Mesendoderm (in vitro differentiated cells): ENCODE measurements around the gene POLD3.
"Not testable (repeated sequence)": the region's sequence is repeated elsewhere in the genome, so short reads cannot be mapped to it uniquely, and the experiment has no call there.

ENCODE experiments used
- DNase-seq: peaks from one replicate; pipeline ENCODE4 v3.0.0; 2013
- H2AK5ac ChIP-seq: 2 replicates; pipeline ENCODE4 v1.6.1; 2013; ENCODE audit warnings: low read length, inconsistent platforms
- H2BK120ac ChIP-seq: 2 replicates; pipeline ENCODE4 v1.6.1; 2013; ENCODE audit warnings: low read depth, mild to moderate bottlenecking, low read length, moderate library complexity, mixed read lengths
- H2BK15ac ChIP-seq: replicated peaks from 2 replicates; pipeline ENCODE4 v1.6.1; 2013; ENCODE audit warnings: low read depth, mild to moderate bottlenecking, moderate library complexity
- H2BK5ac ChIP-seq: 2 replicates; pipeline ENCODE4 v1.6.1; 2013; ENCODE audit warnings: low read length, inconsistent platforms
- H3K18ac ChIP-seq: 2 replicates; pipeline ENCODE4 v1.6.1; 2013; ENCODE audit warnings: mild to moderate bottlenecking, low read length, mixed read lengths
- H3K23ac ChIP-seq: one replicate; pipeline ENCODE4 v1.6.1; 2013; ENCODE audit warnings: low read length
- H3K27ac ChIP-seq: 2 replicates; pipeline ENCODE4 v1.5.1; 2013; ENCODE audit warnings: low read depth, mild to moderate bottlenecking, inconsistent platforms, low read length, moderate library complexity
- H3K27me3 ChIP-seq: 2 replicates; pipeline ENCODE4 v1.6.1; 2013; ENCODE audit warnings: low read length, control low read depth, mild to moderate bottlenecking, inconsistent platforms; ENCODE audit not compliant: insufficient read depth, poor library complexity
- H3K36me3 ChIP-seq: 2 replicates; pipeline ENCODE4 v1.6.1; 2013; ENCODE audit warnings: low read length, inconsistent platforms; ENCODE audit not compliant: control insufficient read depth, insufficient read depth
- H3K4ac ChIP-seq: one replicate; pipeline ENCODE4 v1.6.1; 2013; ENCODE audit warnings: low read depth, mild to moderate bottlenecking, low read length, moderate library complexity
- H3K4me1 ChIP-seq: 2 replicates; pipeline ENCODE4 v1.6.1; 2013; ENCODE audit warnings: low read depth, low read length, inconsistent platforms; ENCODE audit not compliant: control insufficient read depth
- H3K4me2 ChIP-seq: 2 replicates; pipeline ENCODE4 v1.6.1; 2013; ENCODE audit warnings: low read length
- H3K4me3 ChIP-seq: 2 replicates; pipeline ENCODE4 v1.5.1; 2013; ENCODE audit warnings: mild to moderate bottlenecking, low read length
- H3K56ac ChIP-seq: one replicate; pipeline ENCODE4 v1.6.1; 2013; ENCODE audit warnings: low read length
- H3K79me1 ChIP-seq: 2 replicates; pipeline ENCODE4 v1.6.1; 2013; ENCODE audit warnings: low read length, inconsistent platforms
- H3K79me2 ChIP-seq: 2 replicates; pipeline ENCODE4 v1.6.1; 2013; ENCODE audit warnings: mild to moderate bottlenecking, low read length; ENCODE audit not compliant: control insufficient read depth, insufficient read depth
- H3K9ac ChIP-seq: 2 replicates; pipeline ENCODE4 v1.6.1; 2013; ENCODE audit warnings: low read length, inconsistent platforms
- H4K5ac ChIP-seq: one replicate; pipeline ENCODE4 v1.6.1; 2013; ENCODE audit warnings: low read length
- H4K8ac ChIP-seq: one replicate; pipeline ENCODE4 v1.6.1; 2013; ENCODE audit warnings: low read depth, mild to moderate bottlenecking, control low read depth, low read length, moderate library complexity
- WGBS: extraction: QIAGEN DNeasy Blood & Tissue Kit; methylation state at CpG from one replicate; pipeline ENCODE4 v1.1.7; 2013; ENCODE audit warnings: low lambda C conversion rate, missing lambda C conversion rate; ENCODE audit not compliant: insufficient coverage; ENCODE audit errors: extremely low coverage; 5-methylcytosine and 5-hydroxymethylcytosine counted together

The POLD3 gene

GRCh38 chr11:74577624-74578396 lies 14.6 kb upstream of the POLD3 start:
- H3K4ac ChIP-seq: no peak overlapping the region
- WGBS: no CpG with 5 or more reads among the region's 6 CpGs
- no peak overlapping the region for H2BK5ac ChIP-seq
- H3K56ac ChIP-seq: no peak overlapping the region
- H2BK15ac ChIP-seq: no peak overlapping the region
- no peaks in the 10 kb centered on the region for H3K27me3 ChIP-seq
- no peak overlapping the region for H2BK120ac ChIP-seq
- H3K23ac ChIP-seq: no peak overlapping the region
- H3K4me3 ChIP-seq: no peak overlapping the region
- H3K36me3 ChIP-seq: no peaks in the 10 kb centered on the region
- H3K18ac ChIP-seq: no peak overlapping the region
- H2AK5ac ChIP-seq: no peak overlapping the region
- H3K27ac ChIP-seq: no peak overlapping the region
- H3K4me1 ChIP-seq: no peaks in the 10 kb centered on the region
- H4K8ac ChIP-seq: no peak overlapping the region
- no peaks in the 10 kb centered on the region for H3K79me2 ChIP-seq
- H3K4me2 ChIP-seq: no peak overlapping the region
- no peak for DNase-seq
- no peak overlapping the region for H4K5ac ChIP-seq
- no peaks in the 10 kb centered on the region for H3K79me1 ChIP-seq
- H3K9ac ChIP-seq: no peak overlapping the region

DNA sequence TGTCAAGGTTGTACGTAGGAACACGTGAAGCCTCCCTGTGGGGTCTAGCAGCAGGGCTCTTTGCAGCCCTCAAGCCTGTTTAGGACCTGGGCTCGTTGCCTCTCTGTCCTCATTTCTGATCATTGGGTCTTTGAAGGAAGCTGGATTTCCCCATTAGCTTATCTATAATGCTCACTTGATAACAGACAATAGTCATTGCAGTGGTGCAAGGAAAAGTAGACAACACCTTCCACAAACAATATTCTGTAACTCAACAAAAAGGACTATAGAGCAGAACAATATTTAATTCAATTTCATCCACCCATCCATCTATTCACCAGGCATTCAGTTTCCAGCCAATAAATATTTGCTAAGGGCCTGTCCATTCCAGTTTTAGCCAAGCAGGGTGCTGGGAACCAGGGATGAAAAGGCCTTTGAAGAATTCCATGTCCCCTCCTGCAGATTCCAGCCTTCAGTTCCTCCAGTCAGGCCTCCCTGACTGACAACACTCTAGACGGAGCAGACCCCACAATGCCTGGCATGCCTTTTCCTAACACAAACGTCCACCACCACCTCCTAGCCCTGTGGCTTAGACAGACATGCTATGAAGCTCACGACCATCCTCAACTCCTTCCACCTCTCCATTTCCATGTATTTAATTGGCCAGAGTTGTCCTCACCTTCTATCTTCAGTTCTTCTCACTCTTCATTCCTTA lies 12.7 kb upstream of the POLD3 start:
- Histone ChIP-seq H3K4me2 (no peak overlapping the region), H2BK15ac (no peak overlapping the region), H4K8ac (no peak overlapping the region), H3K4ac (no peak overlapping the region), H3K4me1 (no peaks in the 10 kb centered on the region), H2AK5ac (no peak overlapping the region), H3K27me3 (no peaks in the 10 kb centered on the region), H3K56ac (no peak overlapping the region), H2BK120ac (no peak overlapping the region), H3K18ac (no peak overlapping the region), H3K4me3 (no peak overlapping the region), H3K9ac (no peak overlapping the region), H3K36me3 (no peaks in the 10 kb centered on the region), H3K27ac (no peak overlapping the region), H2BK5ac (no peak overlapping the region), H3K79me1 (no peaks in the 10 kb centered on the region), H3K79me2 (no peaks in the 10 kb centered on the region), H4K5ac (no peak overlapping the region), H3K23ac (no peak overlapping the region)
- DNase-seq: no peak
- WGBS: no CpG with 5 or more reads among the region's 6 CpGs

- no peak overlapping the region for H2BK120ac ChIP-seq
- H2BK15ac ChIP-seq: no peak overlapping the region
- no peak overlapping the region for H4K5ac ChIP-seq
- no peak overlapping the region for H3K56ac ChIP-seq
- no peak overlapping the region for H3K4me3 ChIP-seq
- H3K36me3 ChIP-seq: no peaks in the 10 kb centered on the region
- no peaks in the 10 kb centered on the region for H3K79me2 ChIP-seq
- H3K4ac ChIP-seq: no peak overlapping the region
- no peak overlapping the region for H3K9ac ChIP-seq
- no peak overlapping the region for H3K4me2 ChIP-seq
- no peak overlapping the region for H3K18ac ChIP-seq
- H3K27ac ChIP-seq: no peak overlapping the region
- no peaks in the 10 kb centered on the region for H3K79me1 ChIP-seq
- H3K23ac ChIP-seq: no peak overlapping the region
- no peak overlapping the region for H4K8ac ChIP-seq
- H2BK5ac ChIP-seq: no peak overlapping the region
- DNase-seq: no peak
- no peaks in the 10 kb centered on the region for H3K27me3 ChIP-seq
- H3K4me1 ChIP-seq: no peaks in the 10 kb centered on the region
- no CpG with 5 or more reads among the region's 4 CpGs for WGBS
- H2AK5ac ChIP-seq: no peak overlapping the region
Observed at GRCh38 chr11:74581954-74582547, 10.3 kb upstream of the POLD3 start.

DNA sequence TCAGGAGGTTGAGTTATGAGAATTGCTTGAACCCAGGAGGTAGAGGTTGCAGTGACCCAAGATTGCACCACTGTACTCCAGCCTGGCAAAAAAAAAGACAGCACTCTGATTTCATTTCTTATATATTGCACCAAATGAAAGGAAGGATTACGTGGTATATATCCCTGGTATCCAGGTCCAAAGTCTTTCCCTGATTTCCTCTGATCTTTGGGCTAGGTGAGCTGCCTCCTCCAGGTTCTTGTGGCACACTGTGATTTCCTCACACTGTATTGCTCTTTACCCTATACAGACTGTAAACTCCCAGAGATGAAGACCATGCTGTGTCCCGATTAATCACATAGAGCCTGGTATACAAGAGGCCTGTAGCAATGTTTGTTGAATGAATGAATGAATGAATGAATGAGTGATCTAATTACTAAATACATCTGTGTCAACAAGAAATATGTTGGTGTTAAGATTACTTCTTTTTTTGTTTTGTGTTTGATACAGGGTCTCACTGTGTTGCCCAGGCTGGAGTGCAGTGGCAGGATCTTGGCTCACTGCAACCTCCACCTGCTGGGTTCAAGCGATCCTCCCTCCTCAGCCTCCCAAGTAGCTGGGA lies 9.3 kb upstream of the POLD3 start:
- Histone ChIP-seq H3K9ac (no peak overlapping the region), H4K5ac (no peak overlapping the region), H3K4me2 (no peak overlapping the region), H3K27ac (no peak overlapping the region), H3K4ac (no peak overlapping the region), H3K18ac (no peak overlapping the region), H2BK15ac (no peak overlapping the region), H3K56ac (no peak overlapping the region), H3K4me1 (no peaks in the 10 kb centered on the region), H2BK5ac (no peak overlapping the region), H3K4me3 (no peak overlapping the region), H2BK120ac (no peak overlapping the region), H3K27me3 (no peaks in the 10 kb centered on the region), H3K23ac (no peak overlapping the region), H3K79me1 (no peaks in the 10 kb centered on the region), H2AK5ac (no peak overlapping the region), H3K36me3 (no peaks in the 10 kb centered on the region), H4K8ac (no peak overlapping the region), H3K79me2 (no peaks in the 10 kb centered on the region)
- no peak for DNase-seq
- WGBS: no CpG with 5 or more reads among the region's 3 CpGs

- not testable (repeated sequence) for H3K36me3 ChIP-seq, H3K18ac ChIP-seq, H3K27ac ChIP-seq, H2BK5ac ChIP-seq, H2BK15ac ChIP-seq, H3K23ac ChIP-seq, H3K4me3 ChIP-seq, H4K5ac ChIP-seq, H4K8ac ChIP-seq, H3K56ac ChIP-seq, H3K4me2 ChIP-seq, H2AK5ac ChIP-seq, H3K9ac ChIP-seq, H3K4me1 ChIP-seq, H3K79me1 ChIP-seq, DNase-seq, H2BK120ac ChIP-seq, H3K4ac ChIP-seq, H3K27me3 ChIP-seq
- no CpG with 5 or more reads among the region's 7 CpGs for WGBS
- peaks cover 11% of the 10 kb centered on the region for H3K79me2 ChIP-seq
Observed at GRCh38 chr11:74590492-74590891, 1.9 kb upstream of the POLD3 start.
